ENCODE measurements around the gene TARS2. TPM values are rescaled to one million over a fixed set of nuclear protein-coding genes. Genes with fewer than 3 reads are reported as not detected.

TARS2 gene
- total and polyA plus RNA-seq, 2 experiments from 2014 or later = 10.1 to 19.2 TPM

DNA sequence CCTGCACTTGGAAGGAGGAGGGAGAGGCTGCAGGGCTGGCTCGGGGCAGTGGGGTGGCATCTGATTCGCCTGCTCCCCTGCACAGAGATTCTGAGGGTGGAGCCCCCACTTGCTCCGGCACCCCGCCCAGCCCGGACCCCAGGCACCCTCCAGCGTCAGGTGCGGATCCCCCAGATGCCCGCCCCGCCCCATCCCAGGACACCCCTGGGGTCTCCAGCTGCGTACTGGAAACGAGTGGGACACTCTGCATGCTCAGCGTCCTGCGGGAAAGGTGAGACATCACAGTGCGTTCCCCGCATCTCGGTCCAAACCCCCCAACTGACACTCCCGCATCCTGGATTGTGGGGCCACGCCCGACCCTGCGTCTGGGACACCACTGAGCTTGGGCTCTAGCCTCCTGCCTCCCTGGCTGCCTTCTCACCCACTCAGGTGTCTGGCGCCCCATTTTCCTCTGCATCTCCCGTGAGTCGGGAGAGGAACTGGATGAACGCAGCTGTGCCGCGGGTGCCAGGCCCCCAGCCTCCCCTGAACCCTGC is 69.9 kb downstream of the TARS2 start:
- Histone ChIP-seq H4K20me1 (ENCODE audit: insufficient read depth, poor library complexity, severe bottlenecking) (no peaks in the 10 kb centered on the region), H3K4me2 (no peak overlapping the region), H3K4me1 (ENCODE audit: insufficient read depth) (peaks cover 17% of the 10 kb centered on the region), H3K9me2 (replicated peaks; ENCODE audit: insufficient read depth) (no peaks in the 10 kb centered on the region), H2AFZ (no peak overlapping the region), H3K27ac (no peak overlapping the region), H3K27me3 (no peaks in the 10 kb centered on the region), H3K79me2 (peaks cover 22% of the 10 kb centered on the region), H3K9me3 (ENCODE audit: low read depth) (no peaks in the 10 kb centered on the region), H3K4me3 (no peak overlapping the region), H3K36me3 (replicated peaks; ENCODE audit: insufficient read depth, low read depth) (no peaks in the 10 kb centered on the region)
- WGBS (ENCODE audit: low lambda C conversion rate, missing lambda C conversion rate) = 97% methylated on average over 18 of the region's 26 CpGs
- TF ChIP-seq, protein P1, sequence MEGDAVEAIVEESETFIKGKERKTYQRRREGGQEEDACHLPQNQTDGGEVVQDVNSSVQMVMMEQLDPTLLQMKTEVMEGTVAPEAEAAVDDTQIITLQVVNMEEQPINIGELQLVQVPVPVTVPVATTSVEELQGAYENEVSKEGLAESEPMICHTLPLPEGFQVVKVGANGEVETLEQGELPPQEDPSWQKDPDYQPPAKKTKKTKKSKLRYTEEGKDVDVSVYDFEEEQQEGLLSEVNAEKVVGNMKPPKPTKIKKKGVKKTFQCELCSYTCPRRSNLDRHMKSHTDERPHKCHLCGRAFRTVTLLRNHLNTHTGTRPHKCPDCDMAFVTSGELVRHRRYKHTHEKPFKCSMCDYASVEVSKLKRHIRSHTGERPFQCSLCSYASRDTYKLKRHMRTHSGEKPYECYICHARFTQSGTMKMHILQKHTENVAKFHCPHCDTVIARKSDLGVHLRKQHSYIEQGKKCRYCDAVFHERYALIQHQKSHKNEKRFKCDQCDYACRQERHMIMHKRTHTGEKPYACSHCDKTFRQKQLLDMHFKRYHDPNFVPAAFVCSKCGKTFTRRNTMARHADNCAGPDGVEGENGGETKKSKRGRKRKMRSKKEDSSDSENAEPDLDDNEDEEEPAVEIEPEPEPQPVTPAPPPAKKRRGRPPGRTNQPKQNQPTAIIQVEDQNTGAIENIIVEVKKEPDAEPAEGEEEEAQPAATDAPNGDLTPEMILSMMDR (IDR thresholded peaks at IDR 0.05; ENCODE audit: poor library complexity) = no peak
- TF ChIP-seq EZH2phosphoT487 (IDR thresholded peaks at IDR 0.05; ENCODE audit: low read depth, severe bottlenecking, unreplicated experiment) (no peak), EZH2 (IDR thresholded peaks at IDR 0.05; ENCODE audit: borderline replicate concordance) (no peak)
- DNase-seq (ENCODE audit: low spot score) = no peak

Small RNA genes within 50 kb of the gene (microRNA-seq; reads per million reads assigned to microRNA genes)
- gene MIR4257 (not detected), gene MIR6878 (not detected)

Small RNA genes within 50 kb of the gene (small RNA-seq; reads per million reads assigned to genes)
- gene MIR4257 = not detected

Other genes starting within 250 kb of the TARS2 start
- gene CA14, start 229.6 kb upstream of the TARS2 start, total RNA-seq = 2.4 and 4.6 TPM in 2 replicates
- 6.0 and 7.3 TPM in 2 replicates for gene CA14, start 229.6 kb upstream of the TARS2 start, polyA plus RNA-seq
- gene APH1A, start 218.4 kb upstream of the TARS2 start, total RNA-seq = 145 and 148 TPM in 2 replicates
- gene APH1A, start 218.4 kb upstream of the TARS2 start, polyA plus RNA-seq = 52.1 and 54.1 TPM in 2 replicates
- 11.3 and 15.4 TPM in 2 replicates for gene C1orf54, start 214.6 kb upstream of the TARS2 start, total RNA-seq
- 7.2 and 16.5 TPM in 2 replicates for gene C1orf54, start 214.6 kb upstream of the TARS2 start, polyA plus RNA-seq
- gene CIART, start 204.9 kb upstream of the TARS2 start, total RNA-seq = 1.8 and 3.6 TPM in 2 replicates
- 4.4 and 7.1 TPM in 2 replicates for gene CIART, start 204.9 kb upstream of the TARS2 start, polyA plus RNA-seq
- gene MRPS21, start 193.6 kb upstream of the TARS2 start, total RNA-seq = 41.9 and 43.1 TPM in 2 replicates
- gene MRPS21, start 193.6 kb upstream of the TARS2 start, polyA plus RNA-seq = 82.5 and 88.4 TPM in 2 replicates
- 31.4 and 36.6 TPM in 2 replicates for gene PRPF3, start 165.9 kb upstream of the TARS2 start, total RNA-seq
- gene PRPF3, start 165.9 kb upstream of the TARS2 start, polyA plus RNA-seq = 36.0 and 39.5 TPM in 2 replicates
- 14.0 and 16.5 TPM in 2 replicates for gene RPRD2, start 123.3 kb upstream of the TARS2 start, total RNA-seq
- gene RPRD2, start 123.3 kb upstream of the TARS2 start, polyA plus RNA-seq = 15.7 and 18.8 TPM in 2 replicates
- 1.0 and 3.0 TPM in 2 replicates for gene ECM1, start 20.7 kb downstream of the TARS2 start, total RNA-seq
- 7.1 and 8.8 TPM in 2 replicates for gene ECM1, start 20.7 kb downstream of the TARS2 start, polyA plus RNA-seq
- not detected in 2 replicates for gene FALEC, start 28.3 kb downstream of the TARS2 start, total RNA-seq
- gene FALEC, start 28.3 kb downstream of the TARS2 start, polyA plus RNA-seq = 0.39 TPM in 1 of 2 replicates, not detected in the other
- gene ADAMTSL4, start 62.0 kb downstream of the TARS2 start, total RNA-seq = 3.7 and 8.1 TPM in 2 replicates
- 19.7 and 28.0 TPM in 2 replicates for gene ADAMTSL4, start 62.0 kb downstream of the TARS2 start, polyA plus RNA-seq
- 302 and 388 TPM in 2 replicates for gene MCL1, start 92.2 kb downstream of the TARS2 start, total RNA-seq
- gene MCL1, start 92.2 kb downstream of the TARS2 start, polyA plus RNA-seq = 150 and 181 TPM in 2 replicates
- 101 and 148 TPM in 2 replicates for gene ENSA, start 142.2 kb downstream of the TARS2 start, total RNA-seq
- 70.8 and 86.5 TPM in 2 replicates for gene ENSA, start 142.2 kb downstream of the TARS2 start, polyA plus RNA-seq
- gene GOLPH3L, start 209.7 kb downstream of the TARS2 start, total RNA-seq = 20.8 and 36.7 TPM in 2 replicates
- gene GOLPH3L, start 209.7 kb downstream of the TARS2 start, polyA plus RNA-seq = 15.5 and 21.8 TPM in 2 replicates
- 0.50 TPM in 1 of 2 replicates, not detected in the other for gene HORMAD1, start 233.5 kb downstream of the TARS2 start, total RNA-seq
- gene HORMAD1, start 233.5 kb downstream of the TARS2 start, polyA plus RNA-seq = not detected in 2 replicates